Measurements from ENCODE around the gene MS4A10. TPM values are rescaled to one million over a fixed set of nuclear protein-coding genes. Genes with fewer than 3 reads are reported as not detected.

Gene MS4A10
- total RNA-seq = not detected
- total RNA-seq (2013) = not detected

DNA sequence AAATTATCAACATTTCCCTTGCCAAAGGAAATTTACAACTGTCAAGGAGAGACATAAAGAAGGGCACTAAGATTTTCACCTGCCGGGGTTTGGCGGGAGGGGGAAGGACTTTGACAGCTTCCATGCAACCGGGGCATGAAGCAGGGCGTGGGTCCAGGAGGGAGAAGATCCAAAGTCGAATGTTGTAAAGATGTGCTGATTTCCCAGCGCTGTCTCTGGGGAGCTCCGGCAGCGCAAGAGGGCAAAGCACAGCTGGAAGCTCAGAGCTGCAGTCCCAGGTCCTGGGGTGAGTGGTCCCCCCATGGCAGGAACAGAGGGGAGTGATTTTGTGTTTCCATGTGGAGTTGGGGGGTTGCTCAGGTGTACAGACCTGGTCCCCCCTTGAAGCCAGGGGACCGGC is at the start of gene MS4A10:
MS4A10 (plus strand) TSS at position 198 of the 400 bp plus-strand sequence. CDS start 5,003 bp downstream, outside the sequence.
- Mint-ChIP-seq H3K27ac (no peak within 1 kb of the TSS), H3K36me3 (no peaks in the 10 kb centered on the region)
- 90% methylated on average over 9 of the region's 9 CpGs for WGBS (ENCODE audit: insufficient coverage)

DNA sequence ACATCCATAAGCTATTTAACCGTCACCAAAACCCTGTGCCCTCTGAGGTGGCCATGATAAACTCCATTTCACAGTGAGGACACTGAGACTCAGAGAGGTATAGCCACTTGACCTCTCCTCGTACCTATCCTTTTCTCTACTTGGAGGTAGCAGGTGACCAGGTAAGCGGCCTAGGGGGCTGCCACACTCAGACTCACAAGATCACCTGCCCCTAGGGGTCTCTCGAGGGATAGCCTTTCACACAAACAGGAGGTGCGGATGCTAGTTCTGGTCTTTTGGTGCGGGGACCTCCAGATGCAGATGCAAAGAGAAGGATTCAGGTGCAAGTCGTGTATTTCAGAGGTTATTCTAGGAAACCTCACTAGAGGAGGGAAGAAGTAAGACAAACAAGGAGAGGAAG is 46.0 kb upstream of the MS4A10 start:
- H3K27me3 ChIP-seq (ENCODE audit: control insufficient read depth, insufficient read depth, low read length) = no peaks in the 10 kb centered on the region
- no peaks in the 10 kb centered on the region for H3K4me1 Mint-ChIP-seq
- ATAC-seq (no peak), DNase-seq (no peak)
- TF ChIP-seq, protein P1, sequence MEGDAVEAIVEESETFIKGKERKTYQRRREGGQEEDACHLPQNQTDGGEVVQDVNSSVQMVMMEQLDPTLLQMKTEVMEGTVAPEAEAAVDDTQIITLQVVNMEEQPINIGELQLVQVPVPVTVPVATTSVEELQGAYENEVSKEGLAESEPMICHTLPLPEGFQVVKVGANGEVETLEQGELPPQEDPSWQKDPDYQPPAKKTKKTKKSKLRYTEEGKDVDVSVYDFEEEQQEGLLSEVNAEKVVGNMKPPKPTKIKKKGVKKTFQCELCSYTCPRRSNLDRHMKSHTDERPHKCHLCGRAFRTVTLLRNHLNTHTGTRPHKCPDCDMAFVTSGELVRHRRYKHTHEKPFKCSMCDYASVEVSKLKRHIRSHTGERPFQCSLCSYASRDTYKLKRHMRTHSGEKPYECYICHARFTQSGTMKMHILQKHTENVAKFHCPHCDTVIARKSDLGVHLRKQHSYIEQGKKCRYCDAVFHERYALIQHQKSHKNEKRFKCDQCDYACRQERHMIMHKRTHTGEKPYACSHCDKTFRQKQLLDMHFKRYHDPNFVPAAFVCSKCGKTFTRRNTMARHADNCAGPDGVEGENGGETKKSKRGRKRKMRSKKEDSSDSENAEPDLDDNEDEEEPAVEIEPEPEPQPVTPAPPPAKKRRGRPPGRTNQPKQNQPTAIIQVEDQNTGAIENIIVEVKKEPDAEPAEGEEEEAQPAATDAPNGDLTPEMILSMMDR (IDR thresholded peaks at IDR 0.05) = no peak
- no peak overlapping the region for H3K4me3 Mint-ChIP-seq
- WGBS (ENCODE audit: insufficient coverage) = 77% methylated on average over 7 of the region's 7 CpGs
- no peaks in the 10 kb centered on the region for H3K36me3 Mint-ChIP-seq
- peaks cover 15 to 27% of the 10 kb centered on the region in 2 donors for H3K27me3 Mint-ChIP-seq (ENCODE audit: low read depth in 2 of 2)
- H3K36me3 ChIP-seq (ENCODE audit: control insufficient read depth, insufficient read depth, low read length) = no peaks in the 10 kb centered on the region
- no peak overlapping the region for H3K27ac Mint-ChIP-seq
- H3K9me3 Mint-ChIP-seq = no peaks in the 10 kb centered on the region
- no peaks in the 10 kb centered on the region for H3K4me1 ChIP-seq (ENCODE audit: control insufficient read depth, insufficient read depth, low read length)
- H3K9me3 ChIP-seq (ENCODE audit: control insufficient read depth, insufficient read depth, low read length) = no peaks in the 10 kb centered on the region
- intact Hi-C loops (cut with micrococcal nuclease) = no loop called here
- no peak overlapping the region for H3K4me3 ChIP-seq (ENCODE audit: low read length)
- H3K27ac ChIP-seq (ENCODE audit: low read length) = no peak overlapping the region

More for the DNA sequence above, at the start of gene MS4A10:
- H3K9me3 ChIP-seq (ENCODE audit: control insufficient read depth, insufficient read depth, low read length) = no peaks in the 10 kb centered on the region
- H3K36me3 ChIP-seq (ENCODE audit: control insufficient read depth, insufficient read depth, low read length) = no peaks in the 10 kb centered on the region
- no peak within 1 kb of the TSS for H3K4me3 ChIP-seq (ENCODE audit: low read length)
- no peak within 1 kb of the TSS for H3K27ac ChIP-seq (ENCODE audit: low read length)
- intact Hi-C loops (cut with micrococcal nuclease) = no loop called here
- Mint-ChIP-seq H3K27me3 (ENCODE audit: low read depth in 2 of 2) (no peaks in the 10 kb centered on the region), H3K9me3 (no peaks in the 10 kb centered on the region), H3K4me1 (no peaks in the 10 kb centered on the region), H3K4me3 (no peak within 1 kb of the TSS)
- DNase-seq (no peak), ATAC-seq (no peak)
- no peaks in the 10 kb centered on the region for H3K4me1 ChIP-seq (ENCODE audit: control insufficient read depth, insufficient read depth, low read length)
- TF ChIP-seq, protein P1 (IDR thresholded peaks at IDR 0.05) = no peak
- no peaks in the 10 kb centered on the region for H3K27me3 ChIP-seq (ENCODE audit: control insufficient read depth, insufficient read depth, low read length)

DNA sequence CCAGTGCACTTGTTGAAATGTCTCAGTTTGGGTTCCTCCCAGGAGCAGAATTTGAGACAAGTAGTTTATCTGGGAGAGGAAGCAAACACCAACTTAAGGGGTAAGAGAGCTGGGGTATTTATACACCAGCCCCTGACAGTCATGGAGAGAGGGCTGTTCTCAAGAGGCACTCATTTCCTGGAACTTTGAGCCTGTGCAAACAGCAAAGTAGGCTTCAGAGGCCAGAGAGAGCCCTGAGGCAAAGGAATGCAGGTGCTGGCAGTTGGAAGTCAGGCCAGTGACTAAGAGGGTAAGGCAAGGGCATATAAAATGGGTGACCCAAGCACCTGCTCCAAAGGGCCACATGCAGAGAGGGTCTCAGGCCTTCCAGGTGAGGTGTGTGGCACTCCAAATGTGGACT is 44.6 kb upstream of the MS4A10 start:
- ATAC-seq (no peak), DNase-seq (no peak)
- no peaks in the 10 kb centered on the region for H3K4me1 Mint-ChIP-seq
- H3K36me3 ChIP-seq (ENCODE audit: control insufficient read depth, insufficient read depth, low read length) = no peaks in the 10 kb centered on the region
- H3K27ac ChIP-seq (ENCODE audit: low read length) = no peak overlapping the region
- H3K4me3 ChIP-seq (ENCODE audit: low read length) = no peak overlapping the region
- no peaks in the 10 kb centered on the region for H3K9me3 Mint-ChIP-seq
- peaks cover 21 to 27% of the 10 kb centered on the region in 2 donors for H3K27me3 Mint-ChIP-seq (ENCODE audit: low read depth in 2 of 2)
- no peaks in the 10 kb centered on the region for H3K36me3 Mint-ChIP-seq
- no peaks in the 10 kb centered on the region for H3K9me3 ChIP-seq (ENCODE audit: control insufficient read depth, insufficient read depth, low read length)
- intact Hi-C loops (cut with micrococcal nuclease) = no loop called here
- H3K27me3 ChIP-seq (ENCODE audit: control insufficient read depth, insufficient read depth, low read length) = no peaks in the 10 kb centered on the region
- TF ChIP-seq, protein P1 (IDR thresholded peaks at IDR 0.05) = no peak
- no peaks in the 10 kb centered on the region for H3K4me1 ChIP-seq (ENCODE audit: control insufficient read depth, insufficient read depth, low read length)
- H3K4me3 Mint-ChIP-seq = no peak overlapping the region
- no peak overlapping the region for H3K27ac Mint-ChIP-seq

DNA sequence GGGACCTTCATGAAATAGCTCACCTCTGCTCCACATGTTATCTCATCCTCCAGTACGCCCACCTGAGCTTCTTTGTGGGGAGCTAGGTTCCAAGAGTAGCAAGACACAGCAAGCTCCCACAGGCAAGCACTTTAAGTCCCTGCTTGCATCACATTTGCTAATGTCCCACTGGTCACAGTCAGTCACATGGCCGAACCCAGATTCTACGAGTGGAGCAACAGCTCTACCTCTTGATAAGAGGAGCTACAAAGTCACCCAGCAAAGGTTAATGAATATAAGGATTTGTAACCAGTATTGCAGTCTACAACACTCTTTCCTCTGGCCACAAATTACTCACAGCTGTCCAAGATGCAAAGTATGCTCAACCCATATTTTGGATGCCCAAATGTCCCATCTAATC is 43.7 kb upstream of the MS4A10 start:
- TF ChIP-seq, protein P1 (IDR thresholded peaks at IDR 0.05) = no peak
- no peaks in the 10 kb centered on the region for H3K4me1 ChIP-seq (ENCODE audit: control insufficient read depth, insufficient read depth, low read length)
- H3K27me3 ChIP-seq (ENCODE audit: control insufficient read depth, insufficient read depth, low read length) = no peaks in the 10 kb centered on the region
- DNase-seq (no peak), ATAC-seq (no peak)
- intact Hi-C loops (cut with micrococcal nuclease) = no loop called here
- WGBS (ENCODE audit: insufficient coverage) = 84% methylated on average over 3 of the region's 3 CpGs
- H3K27ac Mint-ChIP-seq = no peak overlapping the region
- no peaks in the 10 kb centered on the region for H3K9me3 ChIP-seq (ENCODE audit: control insufficient read depth, insufficient read depth, low read length)
- H3K27me3 Mint-ChIP-seq (ENCODE audit: low read depth in 2 of 2) = peaks cover 20 to 23% of the 10 kb centered on the region in 2 donors
- no peaks in the 10 kb centered on the region for H3K36me3 Mint-ChIP-seq
- no peaks in the 10 kb centered on the region for H3K9me3 Mint-ChIP-seq
- H3K27ac ChIP-seq (ENCODE audit: low read length) = no peak overlapping the region
- no peaks in the 10 kb centered on the region for H3K4me1 Mint-ChIP-seq
- no peaks in the 10 kb centered on the region for H3K36me3 ChIP-seq (ENCODE audit: control insufficient read depth, insufficient read depth, low read length)
- H3K4me3 ChIP-seq (ENCODE audit: low read length) = no peak overlapping the region
- H3K4me3 Mint-ChIP-seq = no peak overlapping the region
